M059J (cell line): ENCODE data around the gene CCM2. TPM values are rescaled to one million over a fixed set of nuclear protein-coding genes. Genes with fewer than 3 reads are reported as not detected.
"Not testable (repeated sequence)": the region's sequence is repeated elsewhere in the genome, so short reads cannot be mapped to it uniquely, and the experiment has no call there.

ENCODE experiments used
- DNase-seq: peaks from one replicate; pipeline ENCODE4 v3.0.0-alpha.2; 2012; ENCODE audit warnings: low read depth
- total RNA-seq: library from RNA; depleted of rRNA; stranded (reverse); fragments of >200 nt; shearing (Covaris generic); gene quantifications from 2 replicates; pipeline ENCODE4 v1.2.3, GENCODE V29; 2014

The CCM2 gene
- total RNA-seq, 1 experiment from 2014 or later = 71.1 TPM

DNA sequence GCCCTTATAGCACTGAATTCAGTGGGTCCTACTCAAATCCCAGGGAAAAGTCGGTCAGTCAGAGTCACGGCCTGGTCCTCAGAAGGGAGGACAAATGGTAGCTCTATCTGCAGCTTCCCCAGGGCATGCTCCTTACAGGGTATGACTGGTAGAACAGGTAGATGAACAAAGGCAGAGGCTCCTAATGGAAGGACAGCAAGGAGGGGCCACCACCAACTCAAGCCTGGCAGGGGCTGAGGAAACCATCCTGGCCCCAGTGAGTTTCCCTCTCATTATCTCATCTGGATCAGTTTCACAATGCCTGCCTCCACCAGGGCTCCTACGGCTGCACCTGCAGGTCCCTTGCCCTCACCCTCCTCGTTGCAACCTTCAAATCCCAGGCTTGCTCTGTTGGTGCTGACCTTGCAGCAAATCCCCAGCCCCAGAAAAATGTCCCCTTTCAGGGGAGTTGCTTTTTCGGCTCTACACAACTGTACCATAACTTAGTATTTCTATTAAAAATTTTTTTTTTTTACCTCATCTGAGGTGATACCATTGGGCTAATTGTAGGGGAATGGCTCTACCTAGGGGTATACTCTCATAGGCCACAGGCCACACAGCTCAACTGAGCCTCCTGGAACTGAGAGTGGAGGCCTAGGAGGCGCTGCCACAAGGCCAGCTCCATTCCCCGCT, 18.8 kb upstream of the CCM2 start:
- no peak for DNase-seq

DNA sequence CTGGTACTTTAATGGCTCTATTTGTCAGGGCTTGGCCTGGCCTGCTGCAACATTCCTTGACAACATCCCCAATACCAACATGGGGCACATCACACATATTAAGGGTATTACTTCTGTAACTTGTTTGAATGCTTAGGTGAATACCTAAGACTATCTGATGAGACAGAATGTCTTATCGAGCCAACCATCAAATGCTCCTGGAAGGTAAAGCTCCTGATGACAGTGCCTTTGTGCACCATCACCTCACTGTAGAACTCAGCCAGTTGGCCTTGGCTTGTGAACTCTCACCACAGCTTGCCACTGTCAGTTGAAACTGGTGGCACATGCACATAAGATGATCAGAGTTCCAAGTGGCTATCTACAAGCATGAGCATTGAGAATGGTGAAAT, 17.5 kb upstream of the CCM2 start:
- no peak for DNase-seq

DNA sequence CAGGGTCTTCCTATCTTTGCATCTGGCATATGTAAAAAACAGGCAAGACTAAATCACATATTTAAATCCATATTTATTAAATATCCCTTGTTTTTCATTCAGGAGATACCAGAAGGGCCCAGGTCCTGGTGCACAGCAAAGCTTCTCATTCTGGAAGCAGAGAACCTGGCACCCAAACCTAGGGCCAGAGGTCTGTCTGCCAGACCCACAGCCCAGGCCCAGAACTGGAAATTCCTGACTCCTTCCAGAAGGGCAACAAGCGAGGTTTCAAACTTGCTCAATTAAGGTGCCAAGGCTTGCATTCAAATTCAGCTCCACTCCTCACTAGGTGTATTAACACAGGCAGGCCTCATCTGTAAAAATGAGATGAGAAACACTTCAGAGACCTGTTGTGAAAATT, 17.0 kb upstream of the CCM2 start:
- DNase-seq = no peak

DNA sequence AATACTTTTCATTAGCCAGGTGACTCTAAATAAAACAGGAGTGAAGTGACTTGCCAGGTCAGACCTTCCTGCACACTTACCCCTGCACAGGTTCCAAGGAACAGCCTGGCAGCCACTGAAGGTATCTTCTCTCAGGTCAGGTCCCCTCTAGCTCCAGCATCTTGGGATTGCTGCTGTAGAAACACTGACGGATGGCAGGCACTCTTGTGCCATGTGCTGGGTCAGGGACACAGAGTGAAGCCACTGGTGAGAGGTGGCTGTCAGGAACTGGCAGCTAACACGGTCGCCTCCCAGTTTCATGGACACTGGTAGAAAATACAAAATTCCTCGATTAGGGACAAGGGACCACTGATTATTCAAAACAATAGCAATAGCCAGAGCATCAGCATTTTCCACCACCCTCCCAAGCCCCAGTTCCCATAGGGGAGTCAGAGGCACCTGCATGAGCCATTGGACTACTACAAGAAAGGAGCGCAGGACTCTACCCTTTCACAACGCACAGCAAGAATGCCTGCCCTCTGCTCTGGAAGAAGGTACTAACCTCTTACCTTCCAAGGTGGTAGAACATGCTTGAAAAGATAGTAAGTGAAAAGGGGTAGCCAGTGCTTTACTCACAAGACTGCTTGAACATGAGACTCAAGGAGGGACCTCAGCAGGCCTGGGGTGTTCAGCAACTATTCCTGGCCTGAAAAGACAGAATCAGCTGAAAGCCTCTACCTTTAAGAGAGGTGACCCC, 16.1 kb upstream of the CCM2 start:
- DNase-seq = no peak

DNA sequence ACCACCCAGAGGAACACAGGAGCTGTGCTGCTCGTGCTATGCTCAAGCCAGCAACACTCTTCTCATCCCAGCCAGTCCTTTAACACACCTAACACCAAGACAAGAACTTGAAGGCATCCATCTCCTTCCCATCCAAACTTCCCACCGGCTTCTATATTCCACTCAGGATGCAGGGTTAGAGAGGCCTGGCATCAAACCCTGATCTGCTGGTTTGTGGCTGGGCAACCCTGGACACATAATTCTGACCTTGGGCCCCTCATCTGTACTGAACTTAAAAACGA, 15.6 kb upstream of the CCM2 start:
- no peak for DNase-seq

GRCh38 chr7:44985033-44985695, 14.8 kb upstream of the CCM2 start:
- DNase-seq = no peak

GRCh38 chr7:44985900-44986217, 14.1 kb upstream of the CCM2 start:
- no peak for DNase-seq

DNA sequence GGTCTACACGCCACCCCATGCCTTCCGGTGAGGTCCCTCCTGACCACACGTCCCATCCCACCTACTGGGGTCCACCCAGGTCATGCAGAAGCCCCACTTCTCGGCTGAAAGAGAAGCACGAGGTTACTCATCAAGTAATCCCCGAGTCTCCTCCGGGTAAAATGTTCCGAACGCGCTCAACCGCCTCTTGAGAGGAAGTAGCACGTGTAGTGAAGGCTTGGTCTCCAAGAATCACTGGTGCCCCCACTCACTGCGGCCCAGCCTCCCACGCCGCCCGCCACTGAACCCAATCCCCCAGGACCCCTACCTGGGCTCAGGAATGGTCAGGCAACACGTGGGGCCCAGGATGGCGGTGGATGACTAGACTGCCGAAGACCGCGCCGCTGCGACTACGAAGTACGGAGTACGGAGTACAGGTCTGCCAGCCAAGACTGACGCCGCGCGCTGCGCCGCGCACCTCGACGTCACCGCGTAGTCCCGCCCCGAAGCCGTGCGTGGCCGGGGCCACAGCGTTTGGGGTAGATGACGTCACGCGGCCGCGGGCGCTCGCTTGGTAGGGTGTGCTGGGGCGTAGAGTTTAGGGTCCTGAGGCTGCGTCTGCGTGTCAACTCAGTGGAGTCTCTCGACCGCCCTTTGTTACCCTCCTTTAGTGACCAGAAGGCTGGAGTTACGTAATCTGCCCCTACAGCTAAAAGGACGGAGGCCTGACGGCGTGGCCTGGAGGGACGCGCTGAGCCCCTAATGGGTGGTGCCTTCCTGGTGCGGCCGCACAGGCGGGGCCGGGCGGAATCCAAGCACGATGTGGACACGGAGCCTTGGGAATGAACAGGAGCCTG, 13.6 kb upstream of the CCM2 start:
- peak; percentile 91 for DNase-seq

DNA sequence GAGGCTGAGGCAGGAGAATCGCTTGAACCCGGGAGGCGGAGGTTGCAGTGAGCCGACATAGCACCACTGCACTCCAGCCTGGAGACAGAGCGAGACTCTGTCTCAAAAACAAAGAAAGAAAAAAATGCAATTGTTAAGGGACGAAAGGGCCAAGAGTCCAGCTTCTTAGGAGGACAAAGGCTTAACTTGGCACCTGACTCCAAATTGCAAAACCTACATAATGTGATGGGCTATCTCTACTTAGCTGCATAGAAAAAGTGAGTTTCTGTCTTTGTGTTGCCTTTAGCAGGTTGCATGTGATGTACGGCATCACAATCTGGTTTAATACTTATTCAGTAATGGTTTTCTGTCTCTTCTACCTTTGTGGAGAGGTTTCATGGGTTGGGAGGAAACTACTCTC, 12.5 kb upstream of the CCM2 start:
- no peak for DNase-seq

GRCh38 chr7:44987996-44988395, 12.0 kb upstream of the CCM2 start:
- no peak for DNase-seq

- DNase-seq = no peak
These were observed 11.3 kb upstream of the CCM2 start for GRCh38 chr7:44988701-44989100.

DNA sequence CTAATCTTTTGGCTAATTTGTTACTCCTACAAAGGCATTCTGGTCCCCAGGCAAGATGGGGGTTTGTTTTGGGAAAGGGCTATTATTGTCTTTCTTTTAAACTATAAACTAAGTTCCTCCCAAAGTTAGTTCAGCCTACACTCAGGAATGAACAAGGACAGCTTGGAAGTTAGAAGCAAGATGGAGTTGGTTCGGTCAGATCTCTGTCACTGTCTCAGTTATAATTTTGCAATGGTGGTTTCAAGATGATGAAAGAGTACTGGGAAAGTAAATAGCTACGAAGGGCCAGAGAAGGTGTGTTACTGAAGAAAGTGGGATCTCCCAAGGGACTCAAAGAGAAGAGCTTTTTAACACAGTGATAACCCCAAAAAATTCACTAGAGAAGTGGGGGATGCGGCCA, 10.9 kb upstream of the CCM2 start:
- DNase-seq = no peak

DNA sequence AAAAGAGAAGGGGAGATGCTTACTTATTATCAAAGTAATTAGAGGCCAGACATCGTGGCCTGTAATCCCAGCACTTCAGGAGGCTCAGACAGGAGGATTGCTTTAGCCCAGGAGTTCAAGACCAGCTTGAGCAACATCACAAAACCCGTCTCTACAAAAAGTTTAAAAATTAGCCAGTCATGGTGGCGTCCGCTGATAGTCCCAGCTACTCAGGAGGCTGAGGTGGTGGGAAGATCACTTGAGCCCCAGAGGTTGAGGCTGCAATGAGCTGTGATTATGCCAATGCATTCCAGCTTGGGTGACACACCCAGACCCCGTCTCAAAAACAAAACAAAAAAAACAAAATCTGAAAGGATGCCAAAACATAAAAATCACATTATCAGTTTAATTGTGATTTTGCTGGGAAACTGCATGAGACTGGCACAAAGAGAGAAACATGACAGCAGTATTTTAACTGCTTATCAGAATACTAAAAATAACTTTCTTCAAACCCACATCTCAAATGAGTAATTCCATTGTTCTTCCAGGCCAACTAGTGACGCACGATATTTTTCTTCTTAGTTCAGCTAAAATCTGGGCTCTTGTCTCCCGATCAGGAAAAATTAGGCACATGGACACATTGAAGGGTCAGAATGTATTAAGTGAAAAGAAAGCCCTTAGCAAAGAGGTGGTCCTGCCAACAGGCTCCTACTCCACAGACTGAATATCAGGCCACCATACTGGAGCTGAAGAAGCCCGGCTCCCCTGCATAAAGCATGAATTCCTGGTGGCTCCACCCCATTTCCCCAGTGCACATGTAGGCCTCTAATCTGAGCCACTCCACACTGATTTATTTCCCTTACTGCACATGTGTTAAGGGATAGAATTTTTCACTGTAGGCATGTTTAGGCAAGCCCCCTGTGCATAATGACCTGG, 9.6 kb upstream of the CCM2 start:
- peak; percentile 87 for DNase-seq

- not testable (repeated sequence) for DNase-seq
These were observed 7.8 kb upstream of the CCM2 start for GRCh38 chr7:44992004-44992795.

DNA sequence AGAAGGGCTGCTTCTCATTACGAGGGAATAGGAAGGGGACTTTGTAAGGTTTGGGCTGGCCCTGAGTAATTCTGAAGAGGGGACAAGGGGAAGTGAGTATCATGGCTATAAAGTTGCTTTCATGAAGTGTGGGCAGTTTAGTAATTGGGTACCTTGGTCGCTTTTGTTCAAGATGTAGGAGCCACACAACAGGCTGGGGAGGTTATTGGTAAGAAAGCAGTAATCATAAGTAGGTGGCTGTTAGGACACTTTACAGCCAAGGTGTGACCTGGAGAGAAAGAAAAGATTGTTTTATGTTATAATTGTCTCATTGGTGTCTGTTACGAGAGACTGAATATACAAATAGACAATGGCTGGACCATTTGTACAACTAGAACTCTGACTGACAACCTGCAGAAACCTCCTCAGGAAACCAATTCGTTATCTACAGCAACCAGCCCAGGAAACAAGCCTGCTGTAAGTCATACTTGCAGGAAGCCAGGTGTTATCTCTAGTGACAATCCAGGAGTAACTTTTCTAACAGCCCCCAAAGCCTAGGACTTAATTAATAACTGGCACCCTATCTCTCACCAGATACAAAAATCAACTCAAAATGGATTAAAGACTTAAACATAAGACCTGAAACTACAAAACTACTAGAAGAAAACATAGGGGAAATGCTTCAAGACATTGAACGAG, 5.0 kb upstream of the CCM2 start:
- DNase-seq = no peak

DNA sequence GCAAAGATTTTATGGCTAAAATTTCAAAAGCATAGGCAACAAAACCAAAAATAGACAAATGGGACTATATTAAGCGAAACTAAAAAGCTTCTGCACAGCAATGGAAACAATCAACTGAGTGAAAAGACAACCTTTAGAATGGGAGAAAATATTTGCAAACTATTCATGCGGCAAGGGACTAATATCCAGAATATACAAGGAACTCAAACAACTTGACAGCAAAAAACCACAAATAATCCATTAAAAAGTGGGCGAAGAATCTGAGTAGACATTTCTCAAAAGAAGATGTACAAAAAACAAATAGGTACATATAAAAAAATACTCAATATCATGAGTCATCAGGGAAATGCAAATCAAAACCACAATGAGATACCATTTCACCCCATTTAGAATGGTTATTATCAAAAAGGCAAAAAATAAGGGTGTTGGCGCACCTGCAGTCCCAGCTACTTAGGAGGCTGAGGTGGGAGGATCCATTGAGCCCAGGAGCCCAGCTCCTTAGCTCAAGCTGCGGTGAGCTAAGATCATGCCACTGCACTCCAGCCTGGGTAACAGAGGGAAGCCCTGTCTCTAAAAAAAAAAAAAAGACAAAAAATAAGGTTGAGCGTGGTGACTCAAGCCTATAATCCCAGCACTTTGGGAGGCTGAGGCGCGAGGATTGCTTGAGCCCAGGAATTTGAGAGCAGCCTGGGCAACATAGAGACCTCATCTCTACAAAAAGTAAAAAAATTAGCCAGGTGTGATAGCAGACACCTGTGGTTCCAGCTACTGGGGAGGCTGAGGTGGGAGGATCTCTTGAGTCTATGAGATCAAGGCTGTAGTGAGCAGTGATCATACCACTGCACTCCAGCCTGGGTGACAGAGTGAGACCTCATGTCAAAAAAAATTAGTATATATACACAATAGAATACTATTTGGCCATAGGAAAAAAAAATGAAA, 4.2 kb upstream of the CCM2 start:
- DNase-seq = no peak

- DNase-seq = no peak
These were observed 1.7 kb upstream of the CCM2 start for GRCh38 chr7:44998153-44998871.
